Adipocyte (in vitro differentiated cells): ENCODE data around the gene CA5A.
"Not testable (repeated sequence)": the region's sequence is repeated elsewhere in the genome, so short reads cannot be mapped to it uniquely, and the experiment has no call there.

Experiments
- DNase-seq: peaks from one replicate; pipeline ENCODE4 v3.0.0-alpha.2; 2015; ENCODE audit warnings: low read depth
- H3K27me3 ChIP-seq: replicated peaks from 2 replicates; pipeline ENCODE4 v1.7.0; 2013; ENCODE audit warnings: mild to moderate bottlenecking, low read length, moderate library complexity; ENCODE audit not compliant: control insufficient read depth, insufficient read depth
- H3K36me3 ChIP-seq: 2 replicates; pipeline ENCODE4 v1.7.0; 2013; ENCODE audit warnings: low read length, mild to moderate bottlenecking, moderate library complexity; ENCODE audit not compliant: control insufficient read depth, insufficient read depth, severe bottlenecking
- H3K4me1 ChIP-seq: 2 replicates; pipeline ENCODE4 v1.7.0; 2013; ENCODE audit warnings: mild to moderate bottlenecking, low read length, moderate library complexity; ENCODE audit not compliant: control insufficient read depth, insufficient read depth
- H3K4me3 ChIP-seq: 2 replicates; pipeline ENCODE4 v1.7.0; 2013; ENCODE audit warnings: mild to moderate bottlenecking, low read length, moderate library complexity
- H3K9ac ChIP-seq: 2 replicates; pipeline ENCODE4 v1.7.0; 2013; ENCODE audit warnings: mild to moderate bottlenecking, low read length, moderate library complexity
- H3K9me3 ChIP-seq: 2 replicates; pipeline ENCODE4 v1.7.0; 2013; ENCODE audit warnings: mild to moderate bottlenecking, low read length, moderate library complexity; ENCODE audit not compliant: control insufficient read depth

Gene CA5A

GRCh38 chr16:87936375-87937230 lies at the start of gene CA5A:
Gene CA5A, minus strand, starts transcription at chr16:87936529. Its CDS starts 79 bp downstream, at chr16:87936450.
- no peak for DNase-seq

GRCh38 chr16:87985493-87985892 lies 49.2 kb upstream of the CA5A start:
- not testable (repeated sequence) for DNase-seq, H3K4me3 ChIP-seq, H3K9ac ChIP-seq, H3K9me3 ChIP-seq, H3K27me3 ChIP-seq
- peaks cover 18% of the 10 kb centered on the region for H3K4me1 ChIP-seq
- H3K36me3 ChIP-seq, result peaks cover 18% of the 10 kb centered on the region

More at GRCh38 chr16:87936375-87937230, at the start of gene CA5A:
- peaks cover 8% of the 10 kb centered on the region for H3K27me3 ChIP-seq
- no peaks in the 10 kb centered on the region for H3K4me1 ChIP-seq
- no peak within 1 kb of the TSS for H3K4me3 ChIP-seq
- H3K9me3 ChIP-seq, result no peaks in the 10 kb centered on the region
- H3K36me3 ChIP-seq, result no peaks in the 10 kb centered on the region
- H3K9ac ChIP-seq, result no peak within 1 kb of the TSS

- no peaks in the 10 kb centered on the region for H3K9me3 ChIP-seq
- H3K4me1 ChIP-seq, result peaks cover 18% of the 10 kb centered on the region
- no peak for DNase-seq
- H3K4me3 ChIP-seq, result no peak overlapping the region
- no peak overlapping the region for H3K9ac ChIP-seq
- peaks cover 18% of the 10 kb centered on the region for H3K36me3 ChIP-seq
- no peaks in the 10 kb centered on the region for H3K27me3 ChIP-seq
Measured at GRCh38 chr16:87984632-87985267, 48.4 kb upstream of the CA5A start.

- not testable (repeated sequence) for H3K9me3 ChIP-seq, H3K9ac ChIP-seq, H3K27me3 ChIP-seq, H3K4me3 ChIP-seq, DNase-seq
- peaks cover 18% of the 10 kb centered on the region for H3K36me3 ChIP-seq
- peaks cover 18% of the 10 kb centered on the region for H3K4me1 ChIP-seq
Measured at GRCh38 chr16:87984180-87984579, 47.9 kb upstream of the CA5A start.

GRCh38 chr16:87983737-87984097 lies 47.4 kb upstream of the CA5A start:
- DNase-seq, result peak; percentile 25
- H3K27me3 ChIP-seq, H3K9ac ChIP-seq, H3K9me3 ChIP-seq, H3K4me3 ChIP-seq: not testable (repeated sequence)
- peaks cover 18% of the 10 kb centered on the region for H3K36me3 ChIP-seq
- H3K4me1 ChIP-seq, result peaks cover 18% of the 10 kb centered on the region

- H3K27me3 ChIP-seq, H3K9ac ChIP-seq, H3K9me3 ChIP-seq, H3K4me3 ChIP-seq: not testable (repeated sequence)
- DNase-seq, result peak; percentile 31
- H3K4me1 ChIP-seq, result peaks cover 18% of the 10 kb centered on the region
- H3K36me3 ChIP-seq, result peaks cover 20% of the 10 kb centered on the region
Measured at GRCh38 chr16:87983072-87983736, 46.9 kb upstream of the CA5A start.

- Histone ChIP-seq H3K9me3 (no peaks in the 10 kb centered on the region), H3K4me3 (no peak overlapping the region), H3K36me3 (peaks cover 20% of the 10 kb centered on the region), H3K27me3 (no peaks in the 10 kb centered on the region), H3K9ac (no peak overlapping the region), H3K4me1 (peaks cover 18% of the 10 kb centered on the region)
- DNase-seq, result no peak
Measured at GRCh38 chr16:87982581-87983041, 46.3 kb upstream of the CA5A start.

- H3K9ac ChIP-seq, H3K27me3 ChIP-seq, DNase-seq, H3K9me3 ChIP-seq, H3K4me3 ChIP-seq: not testable (repeated sequence)
- peaks cover 20% of the 10 kb centered on the region for H3K36me3 ChIP-seq
- H3K4me1 ChIP-seq, result peaks cover 21% of the 10 kb centered on the region
Measured at GRCh38 chr16:87981376-87981775, 45.0 kb upstream of the CA5A start.

GRCh38 chr16:87979911-87980630 lies 43.7 kb upstream of the CA5A start:
- not testable (repeated sequence) for DNase-seq, H3K9ac ChIP-seq, H3K9me3 ChIP-seq, H3K27me3 ChIP-seq, H3K4me3 ChIP-seq
- H3K4me1 ChIP-seq, result peaks cover 18% of the 10 kb centered on the region
- peaks cover 20% of the 10 kb centered on the region for H3K36me3 ChIP-seq

- Histone ChIP-seq H3K4me3 (no peak overlapping the region), H3K27me3 (no peaks in the 10 kb centered on the region), H3K36me3 (peaks cover 20% of the 10 kb centered on the region), H3K4me1 (peaks cover 18% of the 10 kb centered on the region), H3K9me3 (no peaks in the 10 kb centered on the region), H3K9ac (no peak overlapping the region)
- no peak for DNase-seq
Measured at GRCh38 chr16:87979352-87979751, 43.0 kb upstream of the CA5A start.

- Histone ChIP-seq H3K9me3 (peaks cover under 1% of the 10 kb centered on the region), H3K4me1 (peaks cover 11% of the 10 kb centered on the region), H3K4me3 (no peak overlapping the region), H3K36me3 (peaks cover 20% of the 10 kb centered on the region), H3K27me3 (no peaks in the 10 kb centered on the region), H3K9ac (no peak overlapping the region)
- DNase-seq, result no peak
Measured at GRCh38 chr16:87978127-87978526, 41.8 kb upstream of the CA5A start.
